HEK293 (cell line): ENCODE results near the gene SESN1.

Experiments used
- KLF10 ChIP-seq: fragments of 450-650 bp; IDR thresholded peaks from 2 replicates; pipeline ENCODE4 v1.5.1; 2018; ENCODE audit warnings: missing biosample characterization, mild to moderate bottlenecking, missing genetic modification characterization
- MEIS1 ChIP-seq: sonication (generic); formaldehyde crosslinking; IDR thresholded peaks from 2 replicates; pipeline ENCODE4 v1.8.1; 2022; ENCODE audit warnings: missing genetic modification reagents, mild to moderate bottlenecking, borderline replicate concordance
- ZNF23 ChIP-seq: fragments of 450-650 bp; formaldehyde crosslinking; IDR thresholded peaks from 2 replicates; pipeline ENCODE4 v1.5.1; 2016; ENCODE audit warnings: missing biosample characterization, missing genetic modification characterization, borderline replicate concordance
- TF ChIP-seq, protein P1 (sequence below): fragments of 450-650 bp; formaldehyde crosslinking; IDR thresholded peaks from 2 replicates; pipeline ENCODE4 v1.5.1; 2016; ENCODE audit warnings: missing biosample characterization, missing genetic modification characterization
- TF ChIP-seq, protein P2 (sequence below): fragments of 450-650 bp; formaldehyde crosslinking; IDR thresholded peaks from 2 replicates; pipeline ENCODE4 v1.5.1; 2016; ENCODE audit warnings: missing biosample characterization, missing genetic modification characterization

DNA sequence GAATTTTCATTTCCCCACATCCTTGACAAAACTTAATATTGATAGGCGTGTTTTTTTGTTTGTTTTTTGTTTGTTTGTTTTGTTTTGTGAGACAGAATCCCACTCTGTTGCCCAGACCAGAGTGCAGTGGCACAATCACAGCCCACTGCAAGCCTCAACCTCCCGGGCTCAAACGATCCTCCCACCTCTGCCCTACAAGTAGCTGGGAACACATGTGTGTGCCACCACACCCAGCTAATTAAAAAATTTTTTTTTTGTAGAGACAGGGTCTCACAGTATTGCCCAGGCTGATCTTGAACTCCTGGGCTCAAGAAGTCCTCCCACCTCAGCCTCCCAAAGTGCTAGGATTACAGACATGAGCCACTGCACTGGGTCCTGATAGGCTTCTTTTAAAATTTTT, 9.9 kb upstream of the SESN1 start:
- TF ChIP-seq, protein P1, sequence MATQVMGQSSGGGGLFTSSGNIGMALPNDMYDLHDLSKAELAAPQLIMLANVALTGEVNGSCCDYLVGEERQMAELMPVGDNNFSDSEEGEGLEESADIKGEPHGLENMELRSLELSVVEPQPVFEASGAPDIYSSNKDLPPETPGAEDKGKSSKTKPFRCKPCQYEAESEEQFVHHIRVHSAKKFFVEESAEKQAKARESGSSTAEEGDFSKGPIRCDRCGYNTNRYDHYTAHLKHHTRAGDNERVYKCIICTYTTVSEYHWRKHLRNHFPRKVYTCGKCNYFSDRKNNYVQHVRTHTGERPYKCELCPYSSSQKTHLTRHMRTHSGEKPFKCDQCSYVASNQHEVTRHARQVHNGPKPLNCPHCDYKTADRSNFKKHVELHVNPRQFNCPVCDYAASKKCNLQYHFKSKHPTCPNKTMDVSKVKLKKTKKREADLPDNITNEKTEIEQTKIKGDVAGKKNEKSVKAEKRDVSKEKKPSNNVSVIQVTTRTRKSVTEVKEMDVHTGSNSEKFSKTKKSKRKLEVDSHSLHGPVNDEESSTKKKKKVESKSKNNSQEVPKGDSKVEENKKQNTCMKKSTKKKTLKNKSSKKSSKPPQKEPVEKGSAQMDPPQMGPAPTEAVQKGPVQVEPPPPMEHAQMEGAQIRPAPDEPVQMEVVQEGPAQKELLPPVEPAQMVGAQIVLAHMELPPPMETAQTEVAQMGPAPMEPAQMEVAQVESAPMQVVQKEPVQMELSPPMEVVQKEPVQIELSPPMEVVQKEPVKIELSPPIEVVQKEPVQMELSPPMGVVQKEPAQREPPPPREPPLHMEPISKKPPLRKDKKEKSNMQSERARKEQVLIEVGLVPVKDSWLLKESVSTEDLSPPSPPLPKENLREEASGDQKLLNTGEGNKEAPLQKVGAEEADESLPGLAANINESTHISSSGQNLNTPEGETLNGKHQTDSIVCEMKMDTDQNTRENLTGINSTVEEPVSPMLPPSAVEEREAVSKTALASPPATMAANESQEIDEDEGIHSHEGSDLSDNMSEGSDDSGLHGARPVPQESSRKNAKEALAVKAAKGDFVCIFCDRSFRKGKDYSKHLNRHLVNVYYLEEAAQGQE (tag by site-specific recombination): no peak
- TF ChIP-seq, protein P2, sequence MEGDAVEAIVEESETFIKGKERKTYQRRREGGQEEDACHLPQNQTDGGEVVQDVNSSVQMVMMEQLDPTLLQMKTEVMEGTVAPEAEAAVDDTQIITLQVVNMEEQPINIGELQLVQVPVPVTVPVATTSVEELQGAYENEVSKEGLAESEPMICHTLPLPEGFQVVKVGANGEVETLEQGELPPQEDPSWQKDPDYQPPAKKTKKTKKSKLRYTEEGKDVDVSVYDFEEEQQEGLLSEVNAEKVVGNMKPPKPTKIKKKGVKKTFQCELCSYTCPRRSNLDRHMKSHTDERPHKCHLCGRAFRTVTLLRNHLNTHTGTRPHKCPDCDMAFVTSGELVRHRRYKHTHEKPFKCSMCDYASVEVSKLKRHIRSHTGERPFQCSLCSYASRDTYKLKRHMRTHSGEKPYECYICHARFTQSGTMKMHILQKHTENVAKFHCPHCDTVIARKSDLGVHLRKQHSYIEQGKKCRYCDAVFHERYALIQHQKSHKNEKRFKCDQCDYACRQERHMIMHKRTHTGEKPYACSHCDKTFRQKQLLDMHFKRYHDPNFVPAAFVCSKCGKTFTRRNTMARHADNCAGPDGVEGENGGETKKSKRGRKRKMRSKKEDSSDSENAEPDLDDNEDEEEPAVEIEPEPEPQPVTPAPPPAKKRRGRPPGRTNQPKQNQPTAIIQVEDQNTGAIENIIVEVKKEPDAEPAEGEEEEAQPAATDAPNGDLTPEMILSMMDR (tag by site-specific recombination): no peak
- TF ChIP-seq ZNF23 (tag by site-specific recombination): no peak
- TF ChIP-seq KLF10 (tag by site-specific recombination): no peak
- no peak for TF ChIP-seq MEIS1 (CRISPR knock-in tag)
